CD4-positive, alpha-beta T cell treated with Interleukin-1 beta for 1 hour (primary cell): ENCODE measurements around the gene SLC25A12.
"Not testable (repeated sequence)": the region's sequence is repeated elsewhere in the genome, so short reads cannot be mapped to it uniquely, and the experiment has no call there.

ENCODE experiments used
- DNase-seq, 2 donors: peaks; one replicate each; pipeline ENCODE4 v3.0.0-alpha.2; 2020 to 2022

The SLC25A12 gene

GRCh38 chr2:171788316-171788993 lies 105.6 kb downstream of the SLC25A12 start:
- no peak for DNase-seq

- no peak for DNase-seq
These were observed 106.5 kb downstream of the SLC25A12 start for GRCh38 chr2:171787333-171788072.

GRCh38 chr2:171785450-171785849 lies 108.6 kb downstream of the SLC25A12 start:
- DNase-seq: no peak

GRCh38 chr2:171778515-171778914 lies 115.5 kb downstream of the SLC25A12 start:
- DNase-seq: no peak

GRCh38 chr2:171774581-171774980 lies 119.5 kb downstream of the SLC25A12 start:
- DNase-seq: not testable (repeated sequence)

- no peak for DNase-seq
These were observed 121.7 kb downstream of the SLC25A12 start for GRCh38 chr2:171772373-171772772.

DNA sequence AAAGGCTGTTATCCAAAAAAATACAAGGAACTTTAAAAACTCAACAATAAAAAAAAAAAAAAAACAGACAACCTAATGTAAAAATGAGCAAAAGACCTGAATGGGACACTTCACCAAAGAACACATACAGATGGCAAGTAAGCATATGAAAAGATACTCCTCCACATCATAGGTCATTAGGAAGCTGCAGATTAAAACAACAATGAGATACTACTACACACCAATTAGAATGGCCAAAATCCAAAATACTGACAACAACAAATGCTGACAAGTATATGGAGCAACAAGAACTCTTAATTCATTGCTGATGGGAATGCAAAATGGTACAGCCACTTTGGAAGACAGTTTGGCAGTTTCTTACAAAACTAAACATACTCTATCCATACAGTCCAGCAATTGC lies 122.6 kb downstream of the SLC25A12 start:
- DNase-seq: no peak

- DNase-seq: no peak
These were observed 130.4 kb downstream of the SLC25A12 start for GRCh38 chr2:171763602-171764001.

GRCh38 chr2:171762879-171763573 lies 131.0 kb downstream of the SLC25A12 start:
- no peak for DNase-seq

- not testable (repeated sequence) for DNase-seq
These were observed 132.9 kb downstream of the SLC25A12 start for GRCh38 chr2:171761176-171761575.

GRCh38 chr2:171758762-171759161 lies 135.3 kb downstream of the SLC25A12 start:
- DNase-seq: not testable (repeated sequence)

DNA sequence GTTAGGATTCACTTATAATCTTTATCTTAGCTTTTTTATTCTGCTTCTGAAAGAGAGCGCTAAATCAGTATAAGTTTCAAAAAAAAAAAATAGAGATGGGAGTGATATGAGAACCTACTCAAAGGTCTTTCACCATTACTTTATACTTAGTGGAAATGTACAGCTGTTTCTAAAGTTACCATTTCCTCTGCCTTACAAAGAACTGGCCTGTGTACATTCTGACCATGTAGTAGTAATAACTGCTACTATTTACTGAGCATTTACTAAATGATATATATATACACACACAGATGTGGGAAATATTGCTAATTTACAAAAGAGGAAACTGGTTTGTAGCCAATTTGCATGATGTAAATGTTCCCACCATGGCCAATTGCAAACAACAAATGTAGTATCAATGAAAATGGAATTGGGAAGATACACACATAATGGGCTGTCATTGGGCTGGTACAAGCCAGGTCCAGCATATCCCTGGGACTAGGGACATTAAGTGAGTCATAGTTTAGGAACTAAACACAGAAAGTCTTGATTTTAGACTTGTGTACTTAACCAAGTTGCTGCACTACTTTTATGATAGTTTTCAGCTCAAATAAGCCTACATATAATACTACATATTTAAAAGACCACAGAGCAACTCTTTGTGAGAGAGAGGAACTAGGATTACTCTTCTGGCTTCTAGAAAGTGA lies 139.6 kb downstream of the SLC25A12 start:
- no peak for DNase-seq

GRCh38 chr2:171747371-171747770 lies 146.7 kb downstream of the SLC25A12 start:
- DNase-seq: no peak

GRCh38 chr2:171745806-171746205 lies 148.2 kb downstream of the SLC25A12 start:
- DNase-seq: no peak

- no peak for DNase-seq
These were observed 148.9 kb downstream of the SLC25A12 start for GRCh38 chr2:171745141-171745540.

GRCh38 chr2:171742760-171743159 lies 151.3 kb downstream of the SLC25A12 start:
- DNase-seq: no peak

GRCh38 chr2:171741189-171741588 lies 152.9 kb downstream of the SLC25A12 start:
- DNase-seq: no peak

DNA sequence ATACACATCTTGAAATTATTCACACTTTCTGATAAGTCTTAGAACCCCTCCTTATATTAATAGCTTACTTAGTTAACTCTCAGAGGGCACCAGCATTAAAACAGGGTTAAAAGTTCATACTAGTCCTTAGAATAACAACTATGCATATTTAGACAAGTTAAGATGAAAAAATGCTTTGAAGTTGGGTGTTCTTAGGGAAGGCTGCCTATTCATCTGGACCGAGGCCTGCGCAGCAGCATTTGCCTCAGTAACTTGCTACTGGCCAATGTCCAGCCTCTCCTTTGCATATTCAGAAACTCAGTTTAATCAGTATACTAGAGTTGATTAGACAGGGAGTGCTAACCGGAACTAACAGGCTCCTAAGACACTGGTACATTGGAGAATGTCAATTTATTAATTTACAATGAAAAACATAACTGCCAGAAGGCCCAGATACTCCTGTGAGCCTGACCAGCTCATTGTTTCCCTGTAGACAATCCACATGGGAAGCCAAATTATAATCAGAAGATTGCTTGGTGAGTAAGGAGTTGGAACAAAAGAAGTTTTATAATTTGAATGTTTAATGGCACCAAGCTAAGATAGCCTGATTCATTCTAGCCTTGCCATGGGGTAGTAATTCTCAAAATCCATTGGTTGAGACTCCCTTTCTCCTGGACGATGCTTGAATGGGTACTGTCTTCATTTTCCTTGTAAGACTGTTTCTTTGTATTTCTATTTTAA lies 157.9 kb downstream of the SLC25A12 start:
- DNase-seq: no peak
